ENCODE measurements around the gene PPP2R5C.
"Not testable (repeated sequence)": the region's sequence is repeated elsewhere in the genome, so short reads cannot be mapped to it uniquely, and the experiment has no call there.

Gene PPP2R5C

DNA sequence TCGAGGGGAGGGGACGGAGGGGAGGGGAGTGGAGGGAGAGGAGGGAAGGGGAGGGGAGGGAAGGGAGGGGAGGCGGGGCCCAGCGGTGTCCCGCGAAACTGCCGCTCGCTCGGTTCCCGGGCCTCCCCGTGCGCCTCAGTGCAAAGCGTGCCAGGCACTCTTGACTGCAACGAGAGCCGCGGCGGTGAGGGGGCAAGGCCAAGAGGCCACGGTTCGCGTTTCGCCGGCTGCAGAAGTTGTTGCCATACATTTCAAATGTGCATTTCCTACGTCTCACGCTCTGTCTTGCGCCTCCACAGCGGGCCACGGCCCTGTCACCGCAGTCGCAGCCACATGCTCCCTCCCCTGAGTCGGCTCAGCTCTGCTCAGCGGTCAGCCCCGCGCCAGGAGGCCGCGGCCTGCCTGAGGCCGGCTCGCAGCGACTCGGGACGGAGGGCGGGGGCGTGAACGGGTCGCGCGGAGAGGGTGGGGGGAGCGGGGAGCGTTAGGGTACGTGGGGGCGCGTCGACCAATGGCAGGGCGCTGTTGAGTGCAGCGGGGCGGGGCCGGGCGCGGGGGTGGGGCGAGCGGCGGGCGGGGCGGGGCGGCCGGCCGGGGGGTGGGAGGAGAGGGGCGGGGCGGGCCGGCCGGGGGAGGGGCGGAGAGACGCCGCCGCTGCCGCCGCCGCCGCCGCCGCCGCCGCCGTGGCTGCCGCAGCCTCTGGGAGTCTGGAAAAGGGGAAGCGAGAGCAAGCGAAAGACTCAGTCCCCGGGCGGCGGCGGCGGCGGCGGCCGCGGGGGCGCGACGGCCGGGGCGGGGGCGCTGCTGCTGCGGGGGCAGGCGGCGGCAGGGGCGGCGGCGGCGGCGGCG lies at the start of gene PPP2R5C:
PPP2R5C (plus strand) TSS at position 678 of the 849 bp plus-strand sequence. CDS start 185 bp downstream, outside the sequence.
- peak; percentile 88 for DNase-seq (ENCODE audit: low read depth)

DNA sequence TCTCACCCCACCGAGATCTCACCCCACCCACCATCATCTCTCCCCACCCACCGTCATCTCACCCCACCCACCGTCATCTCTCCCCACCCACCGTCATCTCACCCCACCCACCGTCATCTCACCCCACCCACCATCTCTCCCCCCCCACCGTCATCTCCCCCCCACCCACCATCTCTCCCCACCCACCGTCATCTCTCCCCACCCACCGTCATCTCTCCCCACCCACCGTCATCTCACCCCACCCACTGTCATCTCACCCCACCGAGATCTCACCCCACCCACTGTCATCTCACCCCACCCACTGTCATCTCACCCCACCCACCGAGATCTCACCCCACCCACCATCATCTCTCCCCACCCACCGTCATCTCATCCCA lies 49.7 kb upstream of the PPP2R5C start:
- not testable (repeated sequence) for DNase-seq (ENCODE audit: low read depth)

DNA sequence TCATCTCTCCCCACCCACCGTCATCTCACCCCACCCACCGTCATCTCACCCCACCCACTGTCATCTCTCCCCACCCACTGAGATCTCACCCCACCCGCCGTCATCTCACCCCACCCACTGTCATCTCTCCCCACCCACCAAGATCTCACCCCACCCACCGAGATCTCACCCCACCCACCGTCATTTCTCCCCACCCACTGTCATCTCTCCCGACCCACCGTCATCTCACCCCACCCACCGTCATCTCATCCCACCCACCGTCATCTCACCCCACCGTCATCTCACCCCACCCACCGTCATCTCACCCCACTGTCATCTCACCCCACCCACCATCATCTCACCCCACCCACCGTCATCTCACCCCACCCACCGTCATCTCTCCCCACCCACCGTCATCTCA lies 49.2 kb upstream of the PPP2R5C start:
- DNase-seq (ENCODE audit: low read depth): not testable (repeated sequence)

DNA sequence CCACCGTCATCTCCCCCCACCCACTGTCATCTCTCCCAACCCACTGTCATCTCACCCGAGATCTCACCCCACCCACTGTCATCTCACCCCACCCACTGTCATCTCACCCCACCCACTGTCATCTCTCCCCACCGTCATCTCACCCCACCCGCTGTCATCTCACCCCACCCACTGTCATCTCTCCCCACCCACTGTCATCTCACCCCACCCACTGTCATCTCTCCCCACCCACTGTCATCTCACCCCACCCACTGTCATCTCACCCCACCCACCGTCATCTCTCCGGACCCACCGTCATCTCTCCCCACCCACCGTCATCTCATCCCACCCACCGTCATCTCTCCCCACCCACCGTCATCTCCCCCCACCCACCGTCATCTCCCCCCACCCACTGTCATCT lies 48.4 kb upstream of the PPP2R5C start:
- DNase-seq (ENCODE audit: low read depth): not testable (repeated sequence)

DNA sequence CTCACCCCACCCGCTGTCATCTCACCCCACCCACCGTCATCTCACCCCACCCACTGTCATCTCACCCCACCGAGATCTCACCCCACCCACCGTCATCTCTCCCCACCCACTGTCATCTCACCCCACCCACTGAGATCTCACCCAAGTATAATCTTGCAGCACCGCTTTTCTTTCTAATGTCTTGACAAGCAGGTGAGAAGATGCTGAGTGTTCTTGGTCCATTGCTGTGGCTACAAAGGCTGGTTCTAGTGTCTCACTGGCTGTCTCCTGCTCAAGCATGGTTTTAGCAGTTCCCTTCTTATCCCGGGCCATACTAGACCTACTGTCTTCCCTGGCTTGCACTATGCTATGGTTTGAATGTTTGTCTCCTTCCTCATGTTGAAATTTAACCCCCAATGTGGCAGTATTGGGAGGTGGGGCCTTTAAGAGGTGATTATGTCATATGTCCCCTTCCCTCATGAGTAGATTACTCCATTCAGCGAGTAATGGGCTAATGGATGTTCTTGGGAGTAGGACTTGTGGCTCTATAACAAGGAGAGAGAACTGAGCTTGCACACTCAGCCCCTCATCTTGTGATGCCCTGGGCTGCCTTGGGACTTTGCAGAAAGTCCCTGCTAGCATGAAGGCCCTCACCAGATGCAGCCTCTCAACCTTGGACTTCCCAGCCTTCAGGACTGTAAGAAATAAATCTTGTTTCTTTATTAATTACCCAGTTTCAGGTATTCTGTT lies 47.7 kb upstream of the PPP2R5C start:
- DNase-seq (ENCODE audit: low read depth): no peak

DNA sequence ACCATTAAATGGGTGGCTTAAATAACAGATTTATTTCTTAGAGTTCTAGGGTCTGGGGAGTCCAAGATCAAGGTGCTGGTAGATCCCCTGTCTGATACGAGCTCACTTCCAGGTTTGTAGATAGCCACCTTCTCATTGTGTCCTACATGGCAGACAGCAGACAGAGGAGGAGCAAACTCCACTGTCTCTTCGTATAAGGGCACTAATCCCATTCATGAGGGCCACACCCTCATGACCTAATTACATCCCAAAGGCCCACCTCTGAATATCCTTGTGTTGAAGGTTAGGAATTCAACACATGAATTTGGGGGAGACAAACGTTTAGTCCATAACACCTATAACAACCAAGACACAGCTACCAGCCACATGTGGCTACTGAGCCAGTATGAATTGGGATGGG lies 47.1 kb upstream of the PPP2R5C start:
- DNase-seq (ENCODE audit: low read depth): no peak

DNA sequence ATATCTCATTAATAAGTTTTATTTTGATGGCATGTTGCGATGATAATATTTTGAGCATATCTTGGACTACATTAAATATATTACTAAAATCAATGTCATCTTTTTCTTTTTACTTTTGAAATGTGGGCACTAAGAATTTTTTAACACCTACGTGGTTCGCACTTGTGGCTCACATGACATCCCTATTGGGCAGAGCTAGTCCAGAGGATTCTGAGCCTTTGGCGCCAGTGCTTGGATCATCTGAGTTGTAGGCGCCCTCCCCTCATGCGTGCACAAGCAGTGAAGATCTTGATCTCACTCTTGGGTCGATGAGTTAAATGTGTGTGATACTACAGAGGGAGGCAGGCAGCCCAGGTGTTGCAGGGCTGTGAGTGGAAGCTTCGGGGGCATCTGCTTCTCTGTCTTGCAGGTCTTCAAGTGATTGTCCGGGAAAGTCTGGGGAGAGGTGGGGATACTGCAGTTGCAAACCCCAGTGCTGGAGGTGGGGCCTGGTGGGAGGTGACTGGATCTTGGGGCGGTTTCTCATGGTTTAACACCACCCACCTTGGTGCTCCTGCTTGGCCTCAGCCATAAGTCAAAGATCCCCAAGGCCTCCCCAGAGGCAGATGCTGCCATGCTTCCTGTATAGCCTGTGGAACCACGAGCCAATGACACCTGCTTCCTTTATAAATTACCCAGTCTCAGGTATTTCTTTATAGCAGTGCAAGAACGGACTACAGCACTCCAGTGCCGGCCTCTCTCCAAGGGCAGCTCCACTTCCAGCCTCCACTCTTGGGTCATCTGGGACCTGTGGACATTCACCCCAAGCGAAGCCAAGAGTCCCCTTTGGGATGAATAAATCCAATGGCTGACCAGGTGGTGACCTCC lies 46.1 kb upstream of the PPP2R5C start:
- DNase-seq (ENCODE audit: low read depth): no peak

DNA sequence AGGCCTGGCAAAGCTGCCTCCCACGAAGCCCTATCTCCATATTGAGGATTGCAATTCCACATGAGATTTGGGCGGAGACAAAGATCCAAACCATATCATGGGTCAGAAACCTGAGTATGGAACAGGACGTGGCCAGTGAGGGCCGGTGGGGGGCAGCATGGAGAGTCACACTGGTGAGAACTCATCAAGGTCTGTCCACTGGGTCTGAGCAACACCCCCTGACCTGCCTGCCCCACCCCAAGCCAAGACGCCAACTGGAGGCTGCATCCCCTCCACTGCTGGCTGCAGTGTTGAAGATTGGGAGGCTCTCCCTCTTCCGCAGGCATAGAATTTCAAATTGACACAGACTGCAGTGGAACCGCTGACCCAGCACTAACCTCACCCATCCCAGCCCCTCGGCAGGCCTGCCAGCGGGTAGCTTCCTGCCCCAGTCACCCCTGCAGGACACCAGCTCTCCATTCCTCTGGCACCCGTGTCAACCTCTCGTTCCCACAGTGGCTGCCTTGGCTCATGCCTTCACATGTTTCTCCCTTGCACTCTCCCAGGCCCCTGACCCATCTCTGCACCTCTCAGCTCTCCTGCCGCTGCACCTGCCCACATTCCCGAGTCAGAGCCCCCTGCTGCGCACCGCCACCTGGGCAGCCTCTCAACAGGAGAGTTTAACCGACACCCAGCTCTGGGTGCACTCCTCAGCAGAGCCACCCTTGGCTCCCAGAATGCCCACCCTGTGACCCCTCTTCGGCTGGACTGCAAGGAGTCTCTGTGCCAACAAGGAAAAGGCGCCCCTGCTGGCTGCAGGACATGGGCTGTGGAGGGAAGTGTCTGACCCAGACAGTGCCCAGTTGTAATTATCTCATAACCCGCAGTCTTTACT lies 45.2 kb upstream of the PPP2R5C start:
- DNase-seq (ENCODE audit: low read depth): no peak

DNA sequence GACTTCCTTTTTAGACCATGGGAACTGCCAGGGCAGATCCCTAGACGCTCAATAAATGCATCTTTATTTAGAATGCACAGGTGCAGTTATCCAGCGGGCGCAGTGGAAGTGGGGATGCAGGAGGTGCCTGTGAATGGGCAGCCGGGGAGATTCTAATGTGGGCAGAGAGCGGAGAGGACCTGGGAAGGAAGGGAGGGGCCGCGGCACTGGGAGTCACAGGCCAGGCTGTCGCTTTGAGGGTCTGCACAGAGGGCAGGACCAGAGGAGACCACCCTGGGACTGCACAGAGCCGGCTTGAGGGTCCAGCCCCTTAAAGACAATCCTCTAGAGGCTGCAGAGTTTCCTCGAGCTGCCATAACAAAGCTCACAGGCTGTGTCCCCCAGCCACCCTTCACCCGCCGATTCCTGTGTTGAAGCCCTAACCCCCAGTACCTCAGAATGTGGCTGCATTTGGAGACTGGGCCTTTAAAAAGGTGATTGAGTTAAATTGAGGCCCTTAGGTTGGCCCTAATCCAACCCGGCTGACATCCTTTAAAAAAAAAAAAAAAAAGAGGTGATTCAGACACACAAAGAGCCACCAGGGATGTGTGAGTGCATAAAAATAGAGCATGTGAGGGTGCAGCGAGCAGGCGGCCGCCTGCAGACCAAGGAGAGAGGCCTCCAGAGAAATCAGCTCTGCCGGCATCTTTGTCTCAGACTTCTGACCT lies 44.4 kb upstream of the PPP2R5C start:
- DNase-seq (ENCODE audit: low read depth): peak; percentile 16

DNA sequence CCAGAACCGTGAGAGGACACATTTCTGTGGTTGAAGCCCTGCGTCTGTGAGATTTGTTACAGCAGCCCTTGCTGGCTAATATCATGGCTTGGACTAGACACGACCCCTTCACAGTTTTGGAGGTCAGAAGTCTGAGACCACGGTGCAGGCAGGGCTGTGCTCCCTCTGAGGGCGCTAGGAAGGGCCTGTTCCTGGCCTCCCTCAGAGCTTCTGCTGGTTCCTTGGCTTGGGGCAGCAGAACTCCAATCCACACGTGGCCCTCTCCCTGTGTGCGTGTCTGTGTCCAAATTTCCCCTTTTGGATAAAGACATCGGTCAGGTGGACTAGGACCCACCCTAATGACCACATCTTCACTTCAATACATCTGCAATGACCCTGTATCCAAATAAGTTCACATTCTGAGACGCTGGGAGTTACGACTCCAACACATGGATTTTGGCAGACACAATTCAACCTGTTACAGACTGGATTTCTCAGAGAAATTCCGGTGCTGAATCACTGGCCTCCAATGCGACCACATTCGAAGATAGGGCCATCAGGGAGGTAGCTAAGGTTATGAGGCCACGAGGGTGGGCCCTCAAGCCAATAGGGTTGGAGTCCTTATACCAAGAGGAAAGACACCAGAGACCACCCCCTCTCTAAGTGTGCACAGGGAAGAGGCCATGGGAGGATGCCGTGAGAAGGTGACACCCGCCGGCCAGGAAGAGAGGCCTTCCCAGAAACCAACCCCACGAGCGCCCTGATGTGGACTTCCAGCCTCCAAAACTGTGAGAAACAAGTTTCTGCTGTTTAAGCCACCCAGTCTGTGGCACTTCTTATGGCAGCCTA lies 43.6 kb upstream of the PPP2R5C start:
- no peak for DNase-seq (ENCODE audit: low read depth)

DNA sequence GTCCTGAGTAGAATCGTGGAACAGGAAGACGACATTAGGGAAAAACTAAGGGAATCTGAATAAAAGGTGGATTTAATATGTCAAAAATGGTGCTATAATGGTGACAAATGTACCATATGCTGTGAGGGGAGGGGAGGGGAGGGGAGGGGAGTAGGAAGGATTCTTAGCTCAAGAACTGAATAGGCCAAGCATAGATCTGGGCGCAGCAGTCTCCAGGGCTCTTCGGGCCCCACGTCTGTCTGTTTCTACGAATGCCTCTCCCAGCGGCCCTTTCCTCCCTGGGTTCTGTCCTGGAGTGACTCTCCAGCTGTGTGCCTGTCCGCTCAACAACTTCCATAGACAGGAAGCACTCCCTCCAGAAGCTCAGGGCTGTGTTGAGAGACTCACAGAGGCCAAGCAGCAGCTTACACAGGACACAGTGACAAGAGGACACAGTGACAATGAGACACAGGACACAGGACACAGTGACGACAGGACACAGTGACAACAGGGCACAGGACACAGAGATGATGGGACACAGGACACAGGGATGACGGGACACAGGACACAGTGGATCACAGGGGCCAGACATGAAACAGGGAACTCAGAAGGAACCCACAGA lies 42.4 kb upstream of the PPP2R5C start:
- DNase-seq (ENCODE audit: low read depth): no peak

DNA sequence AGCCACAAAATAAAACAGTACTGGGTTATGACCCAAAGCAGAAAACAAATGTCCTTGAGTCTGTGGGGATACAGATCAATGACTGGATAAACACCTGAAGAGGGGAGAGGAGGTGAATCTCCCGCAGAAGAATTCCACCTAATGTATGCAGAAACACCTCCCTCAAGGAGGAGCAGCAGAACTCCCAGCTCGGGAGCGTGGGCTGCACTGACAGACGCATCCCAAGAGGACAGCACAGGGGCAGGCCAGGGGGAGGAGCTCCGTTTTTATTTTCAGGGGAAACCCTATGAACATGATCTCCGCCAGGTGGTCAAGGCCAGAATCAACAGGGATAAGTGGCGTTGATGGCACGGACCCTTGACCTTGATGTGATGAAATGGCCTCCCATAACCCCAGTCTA lies 41.8 kb upstream of the PPP2R5C start:
- DNase-seq (ENCODE audit: low read depth): no peak

DNA sequence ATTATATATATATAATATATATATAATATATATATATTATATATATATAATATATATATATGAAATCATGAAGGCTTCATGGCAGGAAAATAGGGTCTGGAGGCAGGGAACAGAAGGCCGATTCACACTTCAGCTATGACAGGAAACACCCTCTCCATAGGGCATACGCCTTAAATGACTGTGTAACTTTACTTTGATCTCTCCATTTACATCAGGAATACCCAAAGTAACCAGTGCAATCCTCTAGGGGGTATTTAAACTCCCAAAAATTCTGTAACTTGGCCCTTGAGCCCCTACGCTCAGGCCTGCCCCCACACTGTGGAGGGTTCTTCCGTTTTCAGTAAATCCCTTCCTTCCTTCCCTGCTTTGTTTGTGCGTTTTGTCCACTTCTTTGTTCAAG lies 40.4 kb upstream of the PPP2R5C start:
- DNase-seq (ENCODE audit: low read depth): no peak

DNA sequence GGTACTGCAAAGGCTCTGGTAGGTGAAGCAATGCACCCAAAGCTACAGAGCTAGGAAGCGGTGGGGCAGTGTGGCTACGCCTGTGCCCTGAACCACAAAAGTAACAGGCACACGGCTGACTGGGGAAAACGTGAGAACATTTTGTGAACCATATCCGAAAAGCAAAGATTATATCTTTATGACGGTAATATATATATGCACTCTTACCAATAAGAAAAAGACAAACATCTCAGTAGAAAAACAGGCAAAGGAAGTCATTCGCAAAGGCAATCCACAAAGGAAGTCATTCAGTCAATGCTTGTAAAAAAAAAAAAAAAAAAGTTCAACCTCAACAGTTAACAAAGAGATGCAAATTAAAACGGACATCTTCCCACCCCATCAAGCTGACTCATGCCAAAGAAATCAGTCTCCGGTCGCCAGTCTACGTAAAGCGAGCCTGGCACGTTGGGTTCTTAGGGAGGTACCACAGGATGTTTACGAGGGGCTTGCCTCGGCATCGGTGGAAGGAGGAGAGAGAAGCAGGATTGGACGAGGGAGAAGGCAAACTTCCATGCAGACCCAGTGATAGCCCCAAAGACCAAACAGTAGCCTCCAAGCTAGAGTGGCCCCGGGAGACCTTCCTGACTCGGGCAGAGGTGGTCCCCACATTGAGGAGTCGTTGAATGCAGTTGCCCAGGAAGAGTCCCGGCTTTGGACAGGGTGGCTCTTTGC lies 39.4 kb upstream of the PPP2R5C start:
- DNase-seq (ENCODE audit: low read depth): peak; percentile 69

DNA sequence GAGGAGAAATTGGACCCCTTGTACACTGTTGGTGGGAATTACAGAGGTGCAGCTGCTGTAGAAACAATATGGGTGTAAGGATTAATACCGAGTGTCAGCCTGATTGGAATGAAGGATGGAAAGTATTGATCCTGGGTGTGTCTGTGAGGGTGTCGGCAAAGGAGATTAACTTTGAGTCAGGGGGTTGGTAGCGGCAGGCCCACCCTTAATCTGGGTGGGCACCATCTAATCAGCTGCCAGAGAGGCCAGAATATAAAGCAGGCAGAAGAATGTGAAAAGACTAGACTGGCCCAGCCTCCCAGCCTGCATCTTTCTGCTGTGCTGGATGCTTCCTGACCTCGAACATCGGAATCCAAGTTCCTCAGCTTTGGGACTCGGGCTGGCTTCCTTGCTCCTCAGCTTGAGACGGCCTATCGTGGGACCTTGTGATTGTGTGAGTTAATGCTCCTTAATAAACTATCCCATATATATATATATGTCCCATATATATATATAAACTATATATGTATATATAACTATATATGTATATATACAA lies 38.4 kb upstream of the PPP2R5C start:
- no peak for DNase-seq (ENCODE audit: low read depth)

DNA sequence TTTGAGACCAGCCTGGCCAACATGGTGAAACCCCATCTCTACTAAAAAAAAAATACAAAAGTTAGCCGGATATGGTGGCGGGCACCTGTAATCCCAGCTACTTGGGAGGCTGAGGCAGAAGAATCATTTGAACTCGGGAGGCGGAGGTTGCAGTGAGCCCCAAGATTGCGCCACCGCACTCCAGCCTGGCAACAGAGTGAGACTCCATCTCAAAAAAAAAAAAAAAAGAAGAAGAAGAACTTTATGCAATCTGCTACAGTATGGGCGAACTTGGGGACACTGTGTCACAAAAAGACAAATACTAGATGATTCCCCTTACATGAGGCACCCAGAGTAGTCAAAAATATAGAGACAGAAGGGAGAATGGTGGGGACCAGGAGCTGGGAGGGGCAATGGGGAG lies 35.9 kb upstream of the PPP2R5C start:
- DNase-seq (ENCODE audit: low read depth): not testable (repeated sequence)

DNA sequence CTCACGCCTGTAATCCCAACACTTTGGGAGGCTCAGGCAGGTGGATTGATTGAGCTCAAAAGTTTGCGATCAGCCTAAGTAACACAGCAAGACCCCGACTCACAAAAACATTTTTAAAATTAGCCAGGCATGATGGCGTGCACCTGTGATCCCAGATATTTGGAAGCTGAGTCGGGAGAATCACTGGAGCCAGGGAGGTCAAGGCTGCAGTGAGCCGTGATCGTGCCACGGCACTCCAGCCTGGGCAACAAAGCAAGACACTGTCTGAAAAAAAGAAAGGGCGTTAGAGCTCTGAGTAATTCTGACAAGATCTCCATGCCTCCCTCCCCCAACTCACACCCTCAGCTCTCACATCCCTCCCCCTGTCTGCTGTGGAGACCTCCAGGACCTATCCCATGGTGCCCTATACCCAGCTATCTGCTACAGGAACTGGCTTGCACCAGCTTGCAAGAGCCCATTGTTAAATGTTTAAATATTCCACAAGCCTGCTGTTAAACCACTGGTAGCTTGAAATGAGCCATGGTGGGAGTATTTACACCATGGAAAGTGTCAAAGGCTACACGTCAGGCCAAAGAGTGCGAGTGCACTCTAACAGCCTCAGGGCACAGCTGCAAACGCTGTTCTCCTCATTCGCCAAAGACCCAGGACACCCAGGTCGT lies 35.1 kb upstream of the PPP2R5C start:
- DNase-seq (ENCODE audit: low read depth): no peak

DNA sequence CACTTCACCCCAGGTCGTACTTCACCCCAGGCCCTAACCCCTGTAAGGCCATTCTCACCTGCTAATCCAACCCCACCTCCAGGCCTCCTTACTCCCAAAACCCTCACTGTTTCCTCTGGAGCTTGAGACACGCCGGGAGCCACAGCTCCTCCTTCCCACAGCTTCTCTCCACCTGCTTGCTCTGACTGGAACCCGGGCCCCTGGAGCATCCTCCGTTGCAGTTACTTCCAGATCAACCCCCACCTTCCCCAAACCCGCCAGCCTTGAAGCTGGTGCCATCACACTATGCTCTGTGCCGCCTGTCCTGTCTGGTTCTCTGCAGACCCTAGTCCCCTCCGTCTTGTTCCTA lies 34.6 kb upstream of the PPP2R5C start:
- DNase-seq (ENCODE audit: low read depth): no peak
